Vagina (tissue), 2 donors: ENCODE results near the gene CAB39L. TPM values are rescaled to one million over a fixed set of nuclear protein-coding genes. Genes with fewer than 3 reads are reported as not detected.
A peak's percentile ranks its signal among the peaks of the same experiment; 100 is the strongest.

Experiments used
- DNase-seq, 2 donors: peaks; one replicate each; pipeline ENCODE4 v3.0.0-alpha.2; 2017; ENCODE audit errors: extremely low spot score in 2 of 2
- H3K27ac ChIP-seq: fragments of 200-600 bp; sonication (generic); one replicate; pipeline ENCODE4 v1.5.1; 2019
- H3K27me3 ChIP-seq: fragments of 200-600 bp; sonication (generic); one replicate; pipeline ENCODE4 v1.5.1; 2019
- H3K36me3 ChIP-seq, 2 donors: fragments of 200-600 bp; sonication (generic); one replicate each; pipeline ENCODE4 v1.5.1; 2017 to 2019
- H3K4me1 ChIP-seq: fragments of 200-600 bp; sonication (generic); one replicate; pipeline ENCODE4 v1.5.1; 2019
- H3K4me3 ChIP-seq, 2 donors: fragments of 200-600 bp; sonication (generic); 1 replicate in 1 of 2; 2 replicates in 1 of 2; pipeline ENCODE4 v1.5.1; 2016 to 2019
- H3K9me3 ChIP-seq: fragments of 200-600 bp; sonication (generic); one replicate; pipeline ENCODE4 v1.5.1; 2019
- CTCF ChIP-seq, 3 experiments: fragments of 450-650 bp in 2 of 3; fragments of 200-600 bp in 1 of 3; sonication (generic) in 1 of 3; IDR thresholded peaks; one replicate each; pipeline ENCODE4 v1.5.1; 2017 to 2019; ENCODE audit warnings: antibody characterized with exemption in 3 of 3, mild to moderate bottlenecking in 2 of 3, moderate library complexity in 2 of 3
- POLR2A ChIP-seq, 2 donors: fragments of 450-650 bp; IDR thresholded peaks; one replicate each; pipeline ENCODE4 v1.6.1; 2017; ENCODE audit warnings: antibody characterized with exemption in 2 of 2, mild to moderate bottlenecking in 2 of 2, moderate library complexity in 2 of 2
- POLR2AphosphoS5 ChIP-seq, 2 donors: sonication (generic); formaldehyde crosslinking; IDR thresholded peaks; one replicate each; pipeline ENCODE4 v1.9.0; 2017; ENCODE audit warnings: antibody characterized with exemption in 2 of 2, mild to moderate bottlenecking in 2 of 2, low read depth in 1 of 2; ENCODE audit not compliant: insufficient read depth in 1 of 2
- intact Hi-C: fragments of 100-400 bp; cut with DNase I; formaldehyde crosslinking; loops from one replicate; pipeline ENCODE4 v1.15.1; 2023
- total RNA-seq: library from RNA; depleted of rRNA; stranded (reverse); fragments of >200 nt; gene quantifications from one replicate; pipeline ENCODE4 v1.2.3, GENCODE V29; 2016

Gene CAB39L
- total RNA-seq, 1 donor from 2014 or later = 31.7 TPM

GRCh38 chr13:49407068-49407467 is 36.8 kb downstream of the CAB39L start:
- Histone ChIP-seq H3K27ac (no peak overlapping the region), H3K4me1 (no peaks in the 10 kb centered on the region), H3K4me3 (no peak overlapping the region), H3K9me3 (peaks cover 7% of the 10 kb centered on the region), H3K36me3 (peaks cover 0 to 4% of the 10 kb centered on the region in 2 donors), H3K27me3 (no peaks in the 10 kb centered on the region)
- intact Hi-C loops = no loop called here
- TF ChIP-seq POLR2A (IDR thresholded peaks at IDR 0.05) (no peak), POLR2AphosphoS5 (IDR thresholded peaks at IDR 0.05; ENCODE audit: insufficient read depth in 1 of 2, low read depth in 1 of 2) (no peak), CTCF (IDR thresholded peaks at IDR 0.05) (no peak)
- DNase-seq = no peak

- no peak overlapping the region for H3K27ac ChIP-seq
Measured at GRCh38 chr13:49404703-49405020, 39.2 kb downstream of the CAB39L start.

GRCh38 chr13:49403996-49404702 is 39.7 kb downstream of the CAB39L start:
- Histone ChIP-seq H3K9me3 (peaks cover 7% of the 10 kb centered on the region), H3K4me1 (peaks cover 15% of the 10 kb centered on the region), H3K27me3 (no peaks in the 10 kb centered on the region), H3K36me3 (peaks cover 0 to 4% of the 10 kb centered on the region in 2 donors), H3K4me3 (no peak overlapping the region), H3K27ac (no peak overlapping the region)
- intact Hi-C loops = no loop called here
- DNase-seq = no peak
- TF ChIP-seq POLR2AphosphoS5 (IDR thresholded peaks at IDR 0.05; ENCODE audit: insufficient read depth in 1 of 2, low read depth in 1 of 2) (no peak), POLR2A (IDR thresholded peaks at IDR 0.05) (no peak), CTCF (IDR thresholded peaks at IDR 0.05) (no peak)

More at GRCh38 chr13:49404703-49405020, 39.2 kb downstream of the CAB39L start:
- H3K4me1 ChIP-seq = peaks cover 10% of the 10 kb centered on the region
- peaks cover 0 to 4% of the 10 kb centered on the region in 2 donors for H3K36me3 ChIP-seq
- intact Hi-C loops = no loop called here
- H3K27me3 ChIP-seq = no peaks in the 10 kb centered on the region
- TF ChIP-seq CTCF (IDR thresholded peaks at IDR 0.05) (no peak), POLR2AphosphoS5 (IDR thresholded peaks at IDR 0.05; ENCODE audit: insufficient read depth in 1 of 2, low read depth in 1 of 2) (no peak), POLR2A (IDR thresholded peaks at IDR 0.05) (no peak)
- H3K4me3 ChIP-seq = no peak overlapping the region
- H3K9me3 ChIP-seq = peaks cover 7% of the 10 kb centered on the region
- DNase-seq = no peak

- TF ChIP-seq POLR2AphosphoS5 (IDR thresholded peaks at IDR 0.05; ENCODE audit: insufficient read depth in 1 of 2, low read depth in 1 of 2) (peak in 1 of 2 donors; percentile 81), POLR2A (IDR thresholded peaks at IDR 0.05) (peak in 1 of 2 donors; percentile 18), CTCF (IDR thresholded peaks at IDR 0.05) (no peak)
- H3K36me3 ChIP-seq = peaks cover 0 to 4% of the 10 kb centered on the region in 2 donors
- peaks cover 36% of the 10 kb centered on the region for H3K4me1 ChIP-seq
- peak overlapping the region; percentile 83 for H3K27ac ChIP-seq
- no peak for DNase-seq
- no peaks in the 10 kb centered on the region for H3K27me3 ChIP-seq
- H3K9me3 ChIP-seq = peaks cover 7% of the 10 kb centered on the region
- intact Hi-C loops = no loop called here
- peak overlapping the region; percentile 38 to 43 for H3K4me3 ChIP-seq
Measured at GRCh38 chr13:49400755-49401659, 42.9 kb downstream of the CAB39L start.
